H9 (cell line): Measurements from ENCODE around the gene KIF18A. TPM values are rescaled to one million over a fixed set of nuclear protein-coding genes. Genes with fewer than 3 reads are reported as not detected.

Experiments
- DNase-seq: peaks from one replicate; pipeline ENCODE4 v3.0.0-alpha.2; 2017
- H2AFZ ChIP-seq: one replicate; pipeline ENCODE4 v1.6.1; 2013; ENCODE audit warnings: mild to moderate bottlenecking, low read length, control low read depth, moderate library complexity
- H2AK5ac ChIP-seq: 2 replicates; pipeline ENCODE4 v1.6.1; 2013; ENCODE audit warnings: low read length, control low read depth, mixed read lengths; ENCODE audit not compliant: insufficient read length
- H2BK120ac ChIP-seq: one replicate; pipeline ENCODE4 v1.6.1; 2013; ENCODE audit warnings: low read depth, mild to moderate bottlenecking, low read length, control low read depth, inconsistent platforms; ENCODE audit not compliant: poor library complexity, severe bottlenecking
- H2BK12ac ChIP-seq: 2 replicates; pipeline ENCODE4 v1.6.1; 2013; ENCODE audit warnings: low read length, control low read depth, mixed read lengths, low read depth; ENCODE audit not compliant: insufficient read length
- H2BK15ac ChIP-seq: 2 replicates; pipeline ENCODE4 v1.6.1; 2013; ENCODE audit warnings: low read depth, low read length, control low read depth
- H2BK20ac ChIP-seq: one replicate; pipeline ENCODE4 v1.6.1; 2013; ENCODE audit warnings: low read depth, mild to moderate bottlenecking, low read length, control low read depth, inconsistent platforms; ENCODE audit not compliant: poor library complexity, severe bottlenecking
- H2BK5ac ChIP-seq: 2 replicates; pipeline ENCODE4 v1.6.1; 2013; ENCODE audit warnings: low read length, control low read depth, mixed read lengths; ENCODE audit not compliant: insufficient read length
- H3K14ac ChIP-seq: 2 replicates; pipeline ENCODE4 v1.6.1; 2013; ENCODE audit warnings: low read length, control low read depth; ENCODE audit not compliant: insufficient read depth
- H3K18ac ChIP-seq: 2 replicates; pipeline ENCODE4 v1.6.1; 2013; ENCODE audit warnings: low read depth, mild to moderate bottlenecking, mixed read lengths, low read length, control low read depth; ENCODE audit not compliant: insufficient read length
- H3K23ac ChIP-seq: 2 replicates; pipeline ENCODE4 v1.6.1; 2013; ENCODE audit warnings: low read length, control low read depth, mixed read lengths, low read depth; ENCODE audit not compliant: insufficient read length
- H3K23me2 ChIP-seq: 2 replicates; pipeline ENCODE4 v1.6.1; 2013; ENCODE audit warnings: low read depth, mild to moderate bottlenecking, mixed read lengths, low read length, control low read depth; ENCODE audit not compliant: insufficient read length, poor library complexity, severe bottlenecking
- H3K27ac ChIP-seq: 2 replicates; pipeline ENCODE4 v1.5.1; 2013; ENCODE audit warnings: low read length, control low read depth, mixed read lengths, low read depth; ENCODE audit not compliant: insufficient read length
- H3K27me3 ChIP-seq: 2 replicates; pipeline ENCODE4 v1.6.1; 2013; ENCODE audit warnings: low read length, control low read depth, inconsistent platforms; ENCODE audit not compliant: insufficient read depth
- H3K4ac ChIP-seq: 2 replicates; pipeline ENCODE4 v1.6.1; 2013; ENCODE audit warnings: low read depth, mild to moderate bottlenecking, control low read depth, inconsistent platforms, low read length, moderate library complexity
- H3K4me1 ChIP-seq: 2 replicates; pipeline ENCODE4 v1.6.1; 2013; ENCODE audit warnings: low read length, control low read depth, inconsistent platforms; ENCODE audit not compliant: insufficient read depth
- H3K4me2 ChIP-seq: 2 replicates; pipeline ENCODE4 v1.6.1; 2013; ENCODE audit warnings: low read length, control low read depth, mixed read lengths; ENCODE audit not compliant: insufficient read length, insufficient read depth
- H3K56ac ChIP-seq: 2 replicates; pipeline ENCODE4 v1.6.1; 2013; ENCODE audit warnings: low read depth, mild to moderate bottlenecking, mixed read lengths, low read length, control low read depth; ENCODE audit not compliant: insufficient read length
- H3K79me1 ChIP-seq: 2 replicates; pipeline ENCODE4 v1.6.1; 2013; ENCODE audit warnings: low read depth, mild to moderate bottlenecking, moderate library complexity, low read length, control low read depth, inconsistent platforms; ENCODE audit not compliant: insufficient read depth, poor library complexity, severe bottlenecking
- H3K79me2 ChIP-seq: 2 replicates; pipeline ENCODE4 v1.6.1; 2013; ENCODE audit warnings: low read length, control low read depth, inconsistent platforms; ENCODE audit not compliant: insufficient read depth
- H3K9ac ChIP-seq: 2 replicates; pipeline ENCODE4 v1.6.1; 2013; ENCODE audit warnings: low read length, control low read depth, mixed read lengths; ENCODE audit not compliant: insufficient read length; ENCODE audit errors: extremely low read depth
- H3K9me3 ChIP-seq: one replicate; pipeline ENCODE4 v1.6.1; 2013; ENCODE audit warnings: low read depth, low read length, inconsistent platforms; ENCODE audit not compliant: control insufficient read depth
- H3T11ph ChIP-seq: one replicate; pipeline ENCODE4 v1.6.1; 2013; ENCODE audit warnings: mild to moderate bottlenecking, low read length, control low read depth, inconsistent platforms
- H4K20me1 ChIP-seq: one replicate; pipeline ENCODE4 v1.6.1; 2013; ENCODE audit not compliant: control insufficient read depth, insufficient read length, insufficient read depth
- H4K5ac ChIP-seq: 2 replicates; pipeline ENCODE4 v1.6.1; 2013; ENCODE audit warnings: low read depth, mild to moderate bottlenecking, mixed read lengths, low read length, control low read depth; ENCODE audit not compliant: insufficient read length
- H4K8ac ChIP-seq: replicated peaks from 2 replicates; pipeline ENCODE4 v1.6.1; 2013; ENCODE audit warnings: low read length, control low read depth, mixed read lengths, low read depth; ENCODE audit not compliant: insufficient read length
- H4K91ac ChIP-seq: 2 replicates; pipeline ENCODE4 v1.6.1; 2013; ENCODE audit warnings: low read depth, mild to moderate bottlenecking, moderate library complexity, mixed read lengths, low read length, control low read depth; ENCODE audit not compliant: insufficient read length
- H3K27ac Mint-ChIP-seq, 3 experiments: 2 replicates in 2 of 3; 3 replicates in 1 of 3; pipeline ENCODE4 v1.8.0; 2020 to 2021; ENCODE audit warnings: mixed read lengths in 3 of 3, mild to moderate bottlenecking in 1 of 3, moderate library complexity in 1 of 3
- H3K27me3 Mint-ChIP-seq: 2 replicates; pipeline ENCODE4 v1.8.0; 2021; ENCODE audit warnings: low read depth, mild to moderate bottlenecking, moderate library complexity, mixed read lengths
- H3K36me3 Mint-ChIP-seq, 3 experiments: 2 replicates in 2 of 3; 3 replicates in 1 of 3; pipeline ENCODE4 v1.8.0; 2020 to 2021; ENCODE audit warnings: low read depth in 3 of 3, mixed read lengths in 3 of 3; ENCODE audit not compliant: insufficient read depth in 1 of 3
- H3K4me1 Mint-ChIP-seq, 2 experiments: 2 replicates each; pipeline ENCODE4 v1.8.0; 2020; ENCODE audit warnings: mixed read lengths in 2 of 2
- H3K4me3 Mint-ChIP-seq, 2 experiments: 2 replicates in 1 of 2; 3 replicates in 1 of 2; pipeline ENCODE4 v1.8.0; 2020 to 2021; ENCODE audit warnings: mild to moderate bottlenecking in 2 of 2, mixed read lengths in 2 of 2, moderate library complexity in 1 of 2
- H3K9me3 Mint-ChIP-seq, 2 experiments: 2 replicates in 1 of 2; 3 replicates in 1 of 2; pipeline ENCODE4 v1.8.0; 2020; ENCODE audit warnings: mild to moderate bottlenecking in 2 of 2, mixed read lengths in 2 of 2, moderate library complexity in 1 of 2
- CTCF ChIP-seq: fragments of 200-600 bp; sonication (generic); conservative IDR thresholded peaks from 3 replicates; pipeline ENCODE4 v1.8.0; 2021; ENCODE audit warnings: antibody characterized with exemption, mild to moderate bottlenecking
- WGBS: extraction: QIAGEN DNeasy Blood & Tissue Kit; methylation state at CpG from one replicate; pipeline ENCODE4 v1.1.7; 2013; ENCODE audit warnings: missing lambda C conversion rate, low lambda C conversion rate, mixed read lengths; ENCODE audit not compliant: insufficient read length; ENCODE audit errors: extremely low coverage; 5-methylcytosine and 5-hydroxymethylcytosine counted together
- total RNA-seq: library from RNA; stranded (reverse); gene quantifications from 2 replicates; pipeline ENCODE4 v1.2.1, GENCODE V29; 2021

The KIF18A gene
- total RNA-seq, 1 experiment from 2014 or later: 25.9 TPM

- Histone ChIP-seq H3K18ac (no peak overlapping the region), H3K4me1 (no peaks in the 10 kb centered on the region), H3K4me2 (no peak overlapping the region), H2BK12ac (no peak overlapping the region), H4K8ac (no peak overlapping the region), H2BK20ac (no peak overlapping the region), H4K20me1 (no peaks in the 10 kb centered on the region), H3K79me1 (no peaks in the 10 kb centered on the region), H2BK120ac (no peak overlapping the region), H2AFZ (no peak overlapping the region), H3K14ac (no peak overlapping the region), H3K56ac (no peak overlapping the region), H4K5ac (no peak overlapping the region), H3K79me2 (no peaks in the 10 kb centered on the region), H2AK5ac (no peak overlapping the region), H3K9ac (no peak overlapping the region), H3K27me3 (no peaks in the 10 kb centered on the region), H3K23ac (no peak overlapping the region), H3T11ph (no peak overlapping the region), H4K91ac (no peak overlapping the region), H2BK5ac (no peak overlapping the region), H2BK15ac (no peak overlapping the region), H3K4ac (no peak overlapping the region), H3K27ac (no peak overlapping the region), H3K9me3 (no peaks in the 10 kb centered on the region), H3K23me2 (no peaks in the 10 kb centered on the region)
- no peak overlapping the region; a peak in 1 of 7 replicates for H3K27ac Mint-ChIP-seq
- no peaks in the 10 kb centered on the region for H3K27me3 Mint-ChIP-seq
- no peaks in the 10 kb centered on the region; a peak in 2 of 7 replicates for H3K36me3 Mint-ChIP-seq
- TF ChIP-seq CTCF: no peak
- H3K4me1 Mint-ChIP-seq: no peaks in the 10 kb centered on the region; a peak in 2 of 4 replicates
- no CpG with 5 or more reads among the region's 3 CpGs for WGBS
- H3K9me3 Mint-ChIP-seq: no peaks in the 10 kb centered on the region
- no peak overlapping the region for H3K4me3 Mint-ChIP-seq
- no peak for DNase-seq
These were observed 63.8 kb downstream of the KIF18A start for GRCh38 chr11:28043930-28044709.
